DMS53 (cell line): ENCODE results near the gene ZNF407.
A peak's percentile ranks its signal among the peaks of the same experiment; 100 is the strongest.

Source experiments
- DNase-seq: peaks from one replicate; lab custom pipeline; 2025; lab: John Stamatoyannopoulos, UW

The ZNF407 gene

GRCh38 chr18:75009878-75010277 is 412.2 kb downstream of the ZNF407 start:
- no peak for DNase-seq

- no peak for DNase-seq
Observed at GRCh38 chr18:75010278-75010677, 412.6 kb downstream of the ZNF407 start.

GRCh38 chr18:75010689-75011088 is 413.0 kb downstream of the ZNF407 start:
- peak; percentile 48 for DNase-seq

GRCh38 chr18:75016025-75016717 is 418.5 kb downstream of the ZNF407 start:
- DNase-seq = no peak

GRCh38 chr18:75023473-75023872 is 425.8 kb downstream of the ZNF407 start:
- DNase-seq = no peak

GRCh38 chr18:75024871-75025270 is 427.2 kb downstream of the ZNF407 start:
- no peak for DNase-seq

- DNase-seq = no peak
Observed at GRCh38 chr18:75025573-75025972, 427.9 kb downstream of the ZNF407 start.

GRCh38 chr18:75029481-75029880 is 431.8 kb downstream of the ZNF407 start:
- DNase-seq = no peak

- no peak for DNase-seq
Observed at GRCh38 chr18:75031717-75032317, 434.1 kb downstream of the ZNF407 start.

GRCh38 chr18:75033516-75033915 is 435.8 kb downstream of the ZNF407 start:
- no peak for DNase-seq

GRCh38 chr18:75034937-75035336 is 437.3 kb downstream of the ZNF407 start:
- DNase-seq = no peak

GRCh38 chr18:75035928-75036327 is 438.3 kb downstream of the ZNF407 start:
- DNase-seq = no peak

- DNase-seq = no peak
Observed at GRCh38 chr18:75036917-75037688, 439.4 kb downstream of the ZNF407 start.

- no peak for DNase-seq
Observed at GRCh38 chr18:75037689-75037955, 440.0 kb downstream of the ZNF407 start.

GRCh38 chr18:75041586-75041985 is 443.9 kb downstream of the ZNF407 start:
- peak; percentile 74 for DNase-seq

- no peak for DNase-seq
Observed at GRCh38 chr18:75043478-75043877, 445.8 kb downstream of the ZNF407 start.

GRCh38 chr18:75044296-75044695 is 446.6 kb downstream of the ZNF407 start:
- no peak for DNase-seq

GRCh38 chr18:75044791-75045190 is 447.1 kb downstream of the ZNF407 start:
- DNase-seq = no peak

GRCh38 chr18:75045272-75045671 is 447.6 kb downstream of the ZNF407 start:
- no peak for DNase-seq

GRCh38 chr18:75047240-75047961 is 449.7 kb downstream of the ZNF407 start:
- DNase-seq = no peak

GRCh38 chr18:75048776-75049454 is 451.2 kb downstream of the ZNF407 start:
- no peak for DNase-seq

GRCh38 chr18:75049455-75049789 is 451.8 kb downstream of the ZNF407 start:
- DNase-seq = no peak
